Body of pancreas (tissue), 4 donors: ENCODE results near the gene ZBED5. TPM values are rescaled to one million over a fixed set of nuclear protein-coding genes. Genes with fewer than 3 reads are reported as not detected.

Experiments
- ATAC-seq: fragments of 150-250 bp; one replicate; pipeline ENCODE4 v1.9.1; 2016
- DNase-seq, 4 donors: peaks; one replicate each; pipeline ENCODE4 v3.0.0-alpha.2; 2019
- H3K27ac ChIP-seq, 4 donors: fragments of 200-600 bp; sonication (generic); 1 replicate in 3 of 4; 2 replicates in 1 of 4; pipeline versions ENCODE4 v1.5.1 to v1.6.1; 2016 to 2019; ENCODE audit warnings: mild to moderate bottlenecking in 1 of 4, mixed read lengths in 1 of 4, moderate library complexity in 1 of 4
- H3K27me3 ChIP-seq, 2 donors: fragments of 200-600 bp; sonication (generic); one replicate each; pipeline ENCODE4 v1.6.0; 2016; ENCODE audit warnings: mild to moderate bottlenecking in 1 of 2
- H3K36me3 ChIP-seq, 2 donors: fragments of 200-600 bp; sonication (generic); replicated peaks in 1 of 2; 2 replicates each; pipeline ENCODE4 v1.5.1; 2016; ENCODE audit warnings: low read depth in 2 of 2; ENCODE audit not compliant: insufficient read depth in 1 of 2
- H3K4me1 ChIP-seq: fragments of 200-600 bp; sonication (generic); one replicate; pipeline ENCODE4 v1.6.0; 2016
- H3K4me3 ChIP-seq, 2 donors: fragments of 200-600 bp; sonication (generic); 1 replicate in 1 of 2; 2 replicates in 1 of 2; pipeline ENCODE4 v1.5.1; 2016 to 2019
- H3K9me3 ChIP-seq, 3 donors: fragments of 200-600 bp; sonication (generic); 1 replicate in 2 of 3; 2 replicates in 1 of 3; pipeline ENCODE4 v1.5.1; 2016
- CTCF ChIP-seq, 7 experiments: fragments of 450-650 bp in 4 of 7; fragments of 200-600 bp in 3 of 7; sonication (generic) in 3 of 7; IDR thresholded peaks; one replicate each; pipeline ENCODE4 v1.5.1; 2016 to 2019; ENCODE audit warnings: antibody characterized with exemption in 7 of 7
- POLR2A ChIP-seq, 3 donors: fragments of 450-650 bp; IDR thresholded peaks; one replicate each; pipeline ENCODE4 v1.6.1; 2016; ENCODE audit warnings: antibody characterized with exemption in 3 of 3, mild to moderate bottlenecking in 2 of 3
- WGBS, 2 donors: methylation state at CpG; one replicate each; pipeline ENCODE4 v1.1.5; 2017; 5-methylcytosine and 5-hydroxymethylcytosine counted together
- intact Hi-C: fragments of 100-400 bp; cut with DNase I; formaldehyde crosslinking; loops from one replicate; pipeline ENCODE4 v1.15.1; 2023
- total RNA-seq, 2 donors: library from RNA; depleted of rRNA; stranded (reverse); fragments of >200 nt; gene quantifications; one replicate each; pipeline ENCODE4 v1.1.0, GENCODE V29; 2016

The ZBED5 gene
- total RNA-seq, 2 donors from 2014 or later: 16.5 to 24.1 TPM

DNA sequence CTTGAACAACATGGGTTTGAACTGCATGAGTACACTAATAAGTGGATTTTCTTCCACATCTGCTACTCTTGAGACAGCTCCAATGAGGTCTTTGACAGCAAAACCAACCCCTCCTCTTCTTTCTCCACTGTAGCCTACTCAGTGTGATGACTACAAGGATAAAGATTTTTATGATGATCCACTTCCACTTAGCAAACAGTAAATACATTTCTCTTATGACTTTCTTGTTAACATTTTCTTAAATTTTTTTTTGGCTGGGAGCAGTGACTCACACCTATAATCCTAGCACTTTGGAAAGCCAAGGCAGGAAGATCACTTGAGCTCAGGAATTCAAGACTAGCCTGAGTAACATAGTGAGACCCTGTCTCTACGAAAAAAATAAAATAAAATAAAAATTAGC is 39.3 kb downstream of the ZBED5 start:
- ATAC-seq (no peak), DNase-seq (no peak)
- Histone ChIP-seq H3K27me3 (no peaks in the 10 kb centered on the region), H3K27ac (no peak overlapping the region), H3K9me3 (no peaks in the 10 kb centered on the region), H3K36me3 (no peaks in the 10 kb centered on the region), H3K4me3 (no peak overlapping the region), H3K4me1 (peaks cover under 1% of the 10 kb centered on the region)
- TF ChIP-seq POLR2A (IDR thresholded peaks at IDR 0.05) (no peak), CTCF (IDR thresholded peaks at IDR 0.05) (no peak)
- intact Hi-C loops: no loop called here
- 57 to 68% methylated on average over 1 of the region's 1 CpG for WGBS, 2 donors

- no peaks in the 10 kb centered on the region for H3K9me3 ChIP-seq
- ATAC-seq (no peak), DNase-seq (no peak)
- no peaks in the 10 kb centered on the region for H3K36me3 ChIP-seq
- TF ChIP-seq CTCF (IDR thresholded peaks at IDR 0.05) (no peak), POLR2A (IDR thresholded peaks at IDR 0.05) (no peak)
- H3K4me1 ChIP-seq: peaks cover 6% of the 10 kb centered on the region
- H3K27me3 ChIP-seq: no peaks in the 10 kb centered on the region
- intact Hi-C loops: no loop called here
- no peak overlapping the region for H3K4me3 ChIP-seq
- no peak overlapping the region for H3K27ac ChIP-seq
Measured at GRCh38 chr11:10813945-10814344, 43.9 kb downstream of the ZBED5 start.

GRCh38 chr11:10809373-10810160 is 48.3 kb downstream of the ZBED5 start:
- WGBS, 2 donors: 1 to 2% methylated on average over 25 to 29 of the region's 29 CpGs

GRCh38 chr11:10808553-10809372 is 49.1 kb downstream of the ZBED5 start, which contains the start of gene EIF4G2:
Gene EIF4G2 (minus strand): TSS chr11:10808926.
- intact Hi-C loops: no loop called here
- TF ChIP-seq CTCF (IDR thresholded peaks at IDR 0.05): no peak
- peak; percentile 99 to 100 (median 100) for TF ChIP-seq POLR2A (IDR thresholded peaks at IDR 0.05)
- peak within 1 kb of the TSS; percentile 75 to 98 (median 96) for H3K27ac ChIP-seq
- 0% methylated on average over 36 to 65 of the region's 65 CpGs for WGBS, 2 donors
- peak; percentile 97 for ATAC-seq
- H3K4me3 ChIP-seq: peak within 1 kb of the TSS; percentile 83 to 94
- peak; percentile 98 to 99 (median 99) for DNase-seq
- H3K27me3 ChIP-seq: no peaks in the 10 kb centered on the region
- peaks cover 35% of the 10 kb centered on the region for H3K4me1 ChIP-seq
- H3K36me3 ChIP-seq: peaks cover 22 to 24% of the 10 kb centered on the region in 2 donors
- H3K9me3 ChIP-seq: no peaks in the 10 kb centered on the region

More at GRCh38 chr11:10809373-10810160, 48.3 kb downstream of the ZBED5 start:
- DNase-seq: peak in 2 of 4 donors; percentile 32 to 36
- no peaks in the 10 kb centered on the region for H3K9me3 ChIP-seq
- H3K4me1 ChIP-seq: peaks cover 34% of the 10 kb centered on the region
- intact Hi-C loops: no loop called here
- TF ChIP-seq CTCF (IDR thresholded peaks at IDR 0.05): no peak
- TF ChIP-seq POLR2A (IDR thresholded peaks at IDR 0.05): no peak
- H3K4me3 ChIP-seq: peak overlapping the region; percentile 29 to 67
- peak; percentile 26 for ATAC-seq
- peak overlapping the region; percentile 75 to 98 (median 96) for H3K27ac ChIP-seq
- H3K27me3 ChIP-seq: no peaks in the 10 kb centered on the region
- peaks cover 16 to 20% of the 10 kb centered on the region in 2 donors for H3K36me3 ChIP-seq
